HG03196 (cell line): ENCODE data around the gene PDE4D.

Experiments
- ATAC-seq: cut with Tn5 transposase; IDR thresholded peaks from one replicate; pipeline ENCODE4 v1.9.1; 2021; ENCODE audit not compliant: unreplicated experiment

Gene PDE4D

DNA sequence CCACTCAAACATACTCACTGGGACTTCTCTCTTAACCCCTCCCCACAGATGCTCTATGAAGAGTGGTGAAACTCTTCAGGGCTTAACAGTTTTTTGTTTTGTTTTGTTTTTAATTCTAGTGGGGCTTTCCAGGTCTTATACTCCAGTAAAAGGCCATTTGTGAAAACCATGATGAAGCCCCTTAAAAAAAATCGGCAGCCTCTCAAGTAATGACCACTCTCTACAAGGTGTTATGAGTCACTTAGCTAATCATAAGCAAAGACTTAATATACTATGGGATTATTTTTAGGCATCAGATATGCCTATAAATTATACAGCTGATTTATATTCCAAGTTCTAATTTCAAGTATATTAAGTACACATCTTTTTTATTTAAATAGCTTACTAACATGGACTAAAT lies 702.8 kb downstream of the PDE4D start:
- ATAC-seq: no peak

DNA sequence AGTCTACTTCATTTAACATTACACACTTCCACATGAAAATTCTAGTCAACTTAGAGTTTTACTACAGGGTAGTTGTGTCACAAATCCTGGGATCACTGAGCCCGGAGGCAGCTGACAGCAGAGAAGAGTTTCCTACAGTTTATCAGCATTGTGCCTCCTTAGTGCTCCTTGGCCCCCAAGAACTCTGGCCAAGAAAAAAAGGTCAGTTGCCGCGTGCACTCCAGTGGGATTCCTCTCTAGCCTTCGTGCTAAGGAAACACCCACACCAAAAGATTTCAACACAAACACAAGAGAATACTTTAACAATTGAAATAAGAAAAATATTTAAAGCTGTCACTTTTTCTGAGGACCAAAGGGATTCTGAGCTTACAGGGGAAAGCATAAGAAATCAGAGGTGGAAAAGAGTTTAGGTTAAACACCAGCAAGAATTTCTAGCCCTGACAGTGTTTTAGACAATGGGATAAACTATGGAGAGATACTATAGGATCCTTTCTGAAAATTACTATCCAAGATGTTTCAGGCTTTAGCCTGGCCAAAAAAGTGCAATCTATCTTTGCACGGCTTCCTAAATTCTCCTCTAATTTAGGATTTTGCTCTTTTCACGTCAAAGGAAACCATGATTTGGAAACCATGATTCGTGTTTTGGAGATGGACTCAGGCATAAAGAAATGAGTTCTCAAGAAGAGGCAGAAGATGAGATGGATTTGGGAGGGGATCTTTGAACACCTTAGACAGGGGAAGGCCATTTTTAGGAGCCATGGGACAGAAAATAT lies 703.9 kb downstream of the PDE4D start:
- no peak for ATAC-seq

DNA sequence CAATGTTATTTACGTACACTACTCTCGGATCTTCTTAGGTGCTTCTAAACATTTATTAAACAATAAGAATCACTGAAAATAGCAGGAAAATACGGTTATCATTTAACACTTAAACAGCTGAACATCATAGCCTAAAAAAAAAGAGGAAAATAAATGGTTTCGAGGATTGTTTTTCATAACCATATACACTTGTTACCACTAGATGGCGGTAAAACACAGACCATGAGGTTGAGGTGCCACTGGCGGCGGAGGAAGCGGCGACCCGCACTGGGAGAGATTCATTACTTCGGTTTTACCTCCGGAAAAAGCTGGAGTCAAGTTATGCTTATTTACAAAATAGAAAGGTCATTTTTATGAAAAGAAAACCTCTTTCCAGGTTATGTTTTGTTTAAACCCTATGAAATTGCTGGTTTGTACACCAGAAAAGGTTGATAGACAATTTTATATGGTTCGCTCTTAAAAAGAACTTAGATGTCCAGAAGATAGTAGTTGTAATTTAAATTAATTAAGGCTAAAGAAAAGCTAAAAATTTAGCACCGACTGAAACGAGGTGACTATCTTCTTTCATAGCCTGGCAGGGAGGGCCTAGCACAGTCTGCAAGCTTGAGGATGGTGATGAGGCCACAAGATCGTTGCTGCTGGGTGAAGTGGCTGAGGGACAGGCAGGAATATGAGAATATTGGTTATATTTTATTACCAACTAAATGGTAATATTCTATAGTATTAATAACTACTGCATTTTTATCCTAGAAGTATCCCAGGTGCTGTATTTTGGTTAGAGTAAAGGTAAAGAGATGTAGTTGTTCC lies 704.9 kb downstream of the PDE4D start:
- ATAC-seq: no peak

DNA sequence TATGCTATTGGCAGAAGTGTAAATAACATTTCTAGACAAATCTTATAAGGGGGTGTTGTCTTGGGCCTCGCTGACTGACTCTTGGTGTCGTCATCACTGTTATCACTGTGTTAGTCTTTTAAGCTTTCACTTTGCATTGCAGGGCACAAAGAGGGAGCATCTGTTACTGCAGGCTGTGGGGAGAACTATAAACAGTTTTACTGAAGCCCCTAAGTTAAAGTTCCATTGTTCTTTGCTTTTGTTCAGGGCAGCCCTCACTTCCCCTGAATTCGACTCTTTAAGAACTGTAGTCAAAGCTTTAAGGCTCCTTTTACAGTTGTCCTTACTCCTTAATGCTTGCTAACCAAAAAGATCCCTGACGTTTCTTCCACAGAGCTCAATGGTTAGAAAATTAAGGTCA lies 705.7 kb downstream of the PDE4D start:
- no peak for ATAC-seq

DNA sequence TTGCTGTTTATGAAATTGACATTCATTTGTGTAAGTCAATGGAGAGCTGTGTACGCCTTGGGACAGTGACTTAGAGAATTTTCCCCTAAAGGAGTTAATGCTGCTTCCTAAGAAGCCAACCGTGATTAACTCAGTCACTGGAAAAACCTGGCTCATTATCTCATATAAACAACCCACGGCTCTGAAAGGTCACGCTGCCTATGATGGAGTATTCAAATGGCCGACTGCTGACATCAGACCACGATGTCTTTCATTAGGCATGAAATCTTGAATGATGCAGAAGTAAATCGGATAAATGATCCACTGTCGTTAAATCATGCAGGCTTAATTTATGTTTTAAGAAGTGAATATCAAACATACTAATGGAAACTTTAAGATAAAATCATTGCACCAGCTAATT lies 706.9 kb downstream of the PDE4D start:
- ATAC-seq: no peak

DNA sequence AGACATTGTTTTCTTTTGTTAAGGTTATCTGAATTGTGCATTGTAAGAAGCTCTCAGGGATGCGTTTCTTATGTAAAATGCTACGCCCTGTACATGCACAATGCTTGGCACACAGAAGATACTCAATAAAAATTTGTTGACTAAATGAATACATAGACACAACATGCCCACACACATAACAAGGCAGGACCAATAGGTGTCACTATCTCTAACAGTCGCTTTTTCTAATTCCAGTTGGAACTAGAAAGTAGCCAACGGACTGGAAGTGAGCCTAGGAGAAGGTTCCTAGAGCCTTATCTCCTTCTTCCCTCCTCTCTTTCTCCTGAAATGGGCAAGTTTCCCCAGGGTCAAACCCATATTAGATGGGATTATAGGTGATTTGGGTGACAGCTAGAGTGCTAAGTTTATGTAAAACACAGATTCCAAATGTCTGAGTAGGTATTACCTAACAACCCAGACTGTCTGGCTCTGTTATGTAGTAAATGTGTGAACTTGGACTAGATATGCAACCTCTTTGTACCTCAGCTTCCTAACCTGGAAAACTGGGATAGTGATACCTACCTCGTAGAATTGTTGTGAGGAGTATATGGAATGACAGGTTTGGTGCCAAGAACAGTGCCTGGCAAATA lies 707.7 kb downstream of the PDE4D start:
- no peak for ATAC-seq

DNA sequence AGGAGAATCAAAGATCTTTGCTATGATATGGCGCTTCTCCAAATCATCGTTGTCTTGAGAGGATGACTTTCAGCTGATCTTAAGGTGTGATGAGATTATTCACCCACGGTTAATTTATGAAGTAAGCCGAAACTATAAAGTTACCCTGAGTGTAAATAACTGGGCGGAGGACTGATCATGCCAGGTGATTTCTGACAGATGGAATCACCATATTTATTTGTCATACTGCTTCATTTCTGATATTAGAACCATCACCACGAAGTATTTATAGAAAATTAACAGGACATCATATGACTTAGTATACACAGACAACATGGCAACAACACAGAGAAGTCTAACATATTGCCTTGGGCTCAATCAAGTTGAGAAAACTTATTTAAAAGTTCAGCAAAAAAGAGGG lies 708.8 kb downstream of the PDE4D start:
- no peak for ATAC-seq

DNA sequence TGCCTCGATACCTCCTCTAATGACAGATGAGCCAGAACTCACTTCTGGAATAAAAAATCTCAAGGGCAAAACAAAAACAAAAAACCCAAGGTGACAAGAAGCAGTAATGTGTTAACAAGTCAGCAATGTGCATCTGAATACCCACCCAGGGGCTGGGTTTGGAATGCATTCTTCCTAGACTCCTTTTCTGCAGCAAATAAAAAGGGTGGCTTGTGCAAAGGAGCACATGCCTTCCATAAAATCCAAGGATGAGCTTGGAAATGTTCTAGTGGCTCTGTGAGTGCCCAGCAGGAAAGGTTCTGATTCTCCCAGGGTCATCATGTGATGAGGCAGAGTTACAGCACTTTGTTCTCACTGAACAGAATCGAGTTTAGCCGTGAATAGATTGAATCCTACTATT lies 710.8 kb downstream of the PDE4D start:
- no peak for ATAC-seq

DNA sequence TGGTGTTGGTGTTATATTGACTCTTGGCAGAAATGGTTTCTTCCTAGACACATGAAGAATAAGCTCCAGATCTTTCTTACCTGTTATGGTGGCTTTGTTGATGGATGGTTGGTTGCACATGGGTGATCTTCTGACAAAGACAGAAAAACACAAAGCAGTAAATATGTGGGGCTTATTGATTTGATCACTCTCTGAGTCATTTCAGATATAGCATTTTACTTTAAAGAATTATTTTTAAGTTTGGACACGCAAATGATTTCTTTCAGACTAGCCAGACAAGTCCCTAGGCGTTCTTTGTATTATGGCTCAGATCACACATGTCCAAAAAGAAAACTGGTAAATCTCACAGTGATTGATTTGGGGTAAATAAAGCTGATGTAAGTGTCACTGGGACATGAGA lies 713.0 kb downstream of the PDE4D start:
- ATAC-seq: peak; percentile 60

DNA sequence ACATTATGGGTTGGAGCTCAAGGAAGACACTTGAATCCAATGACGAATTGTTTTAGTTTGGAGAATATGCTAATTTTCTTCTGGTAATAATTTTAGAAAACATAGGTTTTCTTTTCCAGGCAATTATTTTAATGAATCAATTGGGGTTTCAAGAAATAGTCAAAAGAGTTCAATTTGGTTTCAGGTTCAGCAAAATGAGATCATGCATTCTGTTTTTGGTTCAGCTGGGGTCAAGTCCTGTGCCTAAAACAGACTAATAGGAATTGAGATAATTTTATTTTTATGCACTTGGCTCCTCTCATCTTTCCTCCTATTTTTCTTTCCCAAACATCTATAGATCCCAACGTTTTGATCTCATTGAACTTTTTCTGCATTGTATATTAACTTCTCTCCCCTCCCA lies 713.8 kb downstream of the PDE4D start:
- no peak for ATAC-seq

DNA sequence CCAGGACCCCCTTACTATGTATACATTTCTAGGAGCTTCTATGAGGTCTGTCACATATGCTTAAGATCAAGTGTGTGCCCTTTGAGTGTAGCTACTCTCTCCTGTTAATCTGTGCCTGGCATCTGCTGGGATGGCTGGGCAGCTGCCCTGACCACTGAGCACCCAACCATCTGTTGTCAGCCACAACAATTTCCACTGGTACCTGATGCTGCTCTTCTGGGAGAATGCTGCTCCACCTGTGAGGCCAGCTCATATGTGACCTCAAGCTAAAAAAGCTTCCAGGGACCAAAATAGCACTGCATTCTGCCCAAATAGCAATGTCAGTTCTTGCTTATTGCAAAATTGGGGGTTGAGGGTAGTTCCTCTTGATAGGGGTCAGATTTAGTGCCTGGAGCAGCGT lies 715.0 kb downstream of the PDE4D start:
- ATAC-seq: peak; percentile 35

DNA sequence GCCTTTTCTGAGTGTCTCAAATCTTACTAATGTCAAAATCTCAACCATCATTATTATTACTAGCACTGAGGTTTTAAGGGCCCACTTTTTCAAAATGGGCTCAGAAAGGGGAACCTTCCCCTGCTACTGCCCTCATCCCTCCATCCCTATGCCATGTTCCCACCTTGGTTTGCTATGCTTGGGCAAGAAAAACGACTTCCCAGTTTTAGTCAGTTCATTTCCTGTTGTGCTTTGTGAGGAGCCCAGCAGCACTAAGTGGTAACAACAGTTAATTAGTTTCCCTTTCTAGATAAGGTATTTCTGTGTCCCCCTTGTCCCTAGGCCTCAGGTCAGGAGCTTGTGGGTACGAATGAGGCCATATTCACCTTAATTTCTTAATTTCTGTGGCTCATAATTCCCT lies 715.5 kb downstream of the PDE4D start:
- peak; percentile 36 for ATAC-seq

DNA sequence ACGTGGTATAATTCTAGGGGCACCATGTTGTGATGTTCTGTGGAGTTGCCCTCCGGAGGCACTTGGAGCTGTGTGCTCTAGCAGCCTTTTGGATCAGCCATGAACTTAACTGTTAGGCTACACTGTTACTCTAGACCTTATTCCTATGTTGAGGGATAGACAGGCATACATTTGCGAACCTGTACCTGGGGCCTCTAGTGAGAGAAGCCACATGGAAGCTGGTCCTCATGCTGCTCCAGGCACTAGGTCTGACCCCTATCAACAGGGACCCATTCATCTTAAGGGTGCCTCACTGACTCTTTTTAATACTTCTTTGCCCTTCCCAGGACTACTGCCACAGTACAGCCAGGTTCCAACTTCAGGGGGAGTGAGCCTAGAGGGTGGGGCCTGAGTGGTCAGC lies 715.9 kb downstream of the PDE4D start:
- ATAC-seq: no peak

DNA sequence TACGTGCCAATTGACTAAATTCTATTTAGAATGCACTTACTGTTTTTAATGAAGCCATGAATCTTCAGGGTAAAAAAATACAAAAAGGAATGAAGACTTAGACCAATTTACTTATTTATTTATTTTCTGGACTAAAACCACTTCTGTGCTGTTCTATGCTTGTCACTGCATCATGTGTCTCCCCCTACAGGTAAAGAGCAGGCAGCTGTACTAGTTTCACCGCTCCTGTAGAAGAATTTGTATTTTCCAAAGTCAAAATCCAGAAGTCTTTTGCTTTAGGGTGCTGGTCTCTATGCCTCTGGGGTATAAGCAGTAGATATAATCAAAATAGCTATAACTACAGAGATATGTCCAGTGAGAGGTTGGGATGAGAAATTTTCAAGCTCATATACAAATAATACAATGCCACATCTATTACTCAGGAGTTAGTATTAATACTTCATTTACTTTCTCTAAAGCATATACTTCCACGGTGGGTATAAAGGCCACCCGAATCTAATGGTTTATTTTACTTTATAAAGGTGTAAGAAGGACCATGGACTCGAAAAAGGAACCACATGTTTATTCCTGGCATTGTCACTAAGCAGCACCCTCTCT lies 719.2 kb downstream of the PDE4D start:
- ATAC-seq: no peak

DNA sequence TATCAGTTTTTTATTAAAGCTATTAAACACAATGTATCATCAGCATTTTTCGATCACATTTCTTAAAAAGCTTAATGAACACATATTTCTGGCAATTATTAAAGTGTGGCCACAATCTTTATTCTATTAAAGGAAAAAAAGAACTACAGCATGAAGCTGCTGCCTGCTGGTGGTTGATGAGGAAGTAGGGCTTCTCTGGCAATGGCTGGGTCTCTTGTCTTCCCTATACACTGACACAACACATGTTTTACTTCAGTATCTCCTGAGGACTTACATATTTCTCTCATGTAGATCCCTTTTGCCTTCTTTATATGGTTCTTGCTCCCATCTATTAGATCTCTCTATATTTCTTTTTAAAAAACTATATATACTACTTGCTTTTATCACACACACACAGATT lies 719.9 kb downstream of the PDE4D start:
- no peak for ATAC-seq

DNA sequence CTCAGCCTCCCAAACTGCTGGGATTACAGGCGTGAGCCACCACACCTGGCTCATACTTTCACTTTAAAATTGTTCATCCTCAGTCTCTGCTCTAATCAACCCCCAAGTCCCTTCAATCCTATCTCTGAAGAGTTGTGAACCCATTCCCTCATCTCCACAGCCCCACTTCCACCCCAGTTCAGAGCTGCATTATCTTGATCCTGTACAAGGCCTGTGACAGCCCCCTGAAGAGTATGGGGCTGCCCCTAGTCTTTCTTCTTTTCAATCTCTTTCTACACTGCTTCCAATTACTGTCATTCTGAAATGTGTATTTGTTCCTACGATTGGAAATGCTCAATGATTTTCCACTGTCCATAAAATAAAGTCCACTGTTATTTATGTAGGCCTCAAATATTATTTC lies 722.4 kb downstream of the PDE4D start:
- no peak for ATAC-seq

DNA sequence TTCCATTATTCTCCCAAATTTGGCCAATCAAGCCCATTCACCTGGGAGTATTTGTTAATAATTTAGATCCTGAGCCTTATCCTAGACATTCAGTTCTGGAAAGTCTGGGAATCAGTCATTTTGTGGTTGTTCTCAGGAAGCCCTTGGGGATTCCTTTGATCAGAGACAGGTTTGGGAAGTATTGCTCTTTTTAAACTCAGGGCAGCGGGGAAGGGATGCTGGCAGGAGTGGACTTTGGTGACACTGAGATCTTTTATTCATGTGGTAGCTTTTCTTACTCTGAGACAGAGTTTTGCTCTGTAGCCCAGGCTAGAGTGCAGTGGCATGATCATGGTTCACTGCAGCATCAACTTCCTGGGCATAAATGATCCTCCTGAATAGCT lies 723.8 kb downstream of the PDE4D start:
- no peak for ATAC-seq

DNA sequence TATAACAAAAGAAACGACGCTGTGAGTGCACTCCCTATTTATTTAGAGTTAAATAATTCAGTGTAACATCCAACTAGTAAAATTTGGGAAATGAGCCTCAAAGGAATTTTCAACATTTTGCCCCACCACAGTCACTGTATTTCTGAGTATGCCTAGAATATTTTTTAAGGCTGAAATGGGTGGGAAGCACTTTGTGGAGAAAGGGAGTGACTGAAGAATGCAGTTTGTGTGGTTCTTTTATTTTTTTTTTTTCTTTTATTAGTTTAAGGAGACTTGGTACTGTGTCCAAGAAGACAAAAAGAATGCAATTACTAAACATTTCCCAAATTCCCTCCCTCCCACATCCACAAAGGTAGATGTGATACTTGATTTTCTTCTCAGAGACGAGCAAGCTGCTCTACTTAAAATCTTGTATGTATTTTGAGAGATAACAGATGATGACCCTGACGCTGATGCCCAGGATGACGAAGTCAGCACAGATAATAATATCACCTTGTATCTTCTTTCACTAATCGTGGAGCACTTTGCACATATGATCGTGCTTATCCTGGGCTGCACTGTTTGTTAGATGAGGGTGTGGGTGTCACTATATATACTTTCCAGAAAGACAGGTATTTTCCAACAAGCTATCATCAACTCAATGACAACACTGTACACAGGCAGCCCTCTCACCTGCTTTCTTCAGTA lies 724.3 kb downstream of the PDE4D start:
- ATAC-seq: no peak

DNA sequence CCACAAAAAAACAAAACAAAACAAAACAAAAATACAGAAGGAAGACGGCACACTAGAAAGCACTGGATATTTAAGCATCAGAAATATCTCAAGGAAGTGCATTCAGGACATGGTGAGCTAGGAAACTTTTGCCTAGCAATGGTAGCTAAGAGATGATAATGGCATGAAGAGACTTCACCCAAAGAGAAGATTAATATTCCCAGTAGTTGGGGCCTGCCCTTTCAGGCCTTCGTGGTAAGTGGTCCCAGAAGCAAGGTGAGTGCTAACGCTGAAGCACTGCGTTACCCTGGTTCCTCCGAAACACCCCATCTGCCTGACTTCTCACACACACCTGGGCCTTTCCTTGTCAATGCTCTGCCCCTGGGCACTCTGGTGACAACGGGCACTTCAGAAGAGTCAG lies 725.5 kb downstream of the PDE4D start:
- no peak for ATAC-seq

DNA sequence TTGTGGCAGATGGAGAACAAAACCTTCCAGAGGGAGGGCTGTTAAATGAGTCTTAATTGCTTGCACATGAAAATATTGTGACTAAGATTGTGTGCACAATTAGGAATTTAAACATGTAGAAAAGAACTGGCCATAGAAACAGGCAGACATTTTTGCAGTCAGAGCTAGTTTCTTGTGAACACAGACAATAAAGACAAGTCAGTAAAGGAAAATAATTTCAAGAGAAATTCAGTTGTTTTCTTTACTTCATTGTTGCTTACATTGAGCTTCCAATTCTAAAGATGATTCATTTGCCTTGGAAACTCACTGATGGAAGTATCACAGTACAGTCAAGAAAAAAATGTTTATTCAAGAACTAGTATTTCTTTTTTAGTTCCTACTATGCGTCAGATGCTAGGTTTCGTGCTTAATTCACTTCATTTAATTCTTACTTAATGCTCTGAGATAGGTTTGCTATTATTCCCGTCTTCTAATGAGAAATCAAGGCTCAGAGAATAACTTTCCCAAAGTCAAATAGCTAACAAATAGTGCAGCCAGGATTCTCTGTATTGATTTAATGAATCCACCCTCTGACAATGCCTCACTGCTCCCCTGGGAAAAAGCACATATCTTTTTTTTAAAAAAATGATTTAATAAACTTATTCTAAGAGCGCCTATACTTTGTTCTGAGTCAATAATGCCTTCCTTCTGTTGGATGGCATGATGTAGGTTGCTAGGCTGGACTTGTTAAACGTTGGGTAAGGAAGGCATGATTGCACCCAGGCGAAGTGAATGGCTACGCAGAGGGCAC lies 729.3 kb downstream of the PDE4D start:
- ATAC-seq: no peak
